Hindlimb muscle (tissue), 1 donor: ENCODE measurements around the gene CEBPG. TPM values are rescaled to one million over a fixed set of nuclear protein-coding genes. Genes with fewer than 3 reads are reported as not detected.

Experiments used
- DNase-seq: peaks from one replicate; pipeline ENCODE4 v3.0.0-alpha.2; 2013
- polyA plus RNA-seq: library from polyadenylated mRNA; unstranded; fragments of 120-200 nt; gene quantifications from one replicate; pipeline ENCODE4 v1.2.1, GENCODE V29; 2013; ENCODE audit not compliant: insufficient read length

The CEBPG gene
- polyA plus RNA-seq, 1 donor = 16.9 TPM

DNA sequence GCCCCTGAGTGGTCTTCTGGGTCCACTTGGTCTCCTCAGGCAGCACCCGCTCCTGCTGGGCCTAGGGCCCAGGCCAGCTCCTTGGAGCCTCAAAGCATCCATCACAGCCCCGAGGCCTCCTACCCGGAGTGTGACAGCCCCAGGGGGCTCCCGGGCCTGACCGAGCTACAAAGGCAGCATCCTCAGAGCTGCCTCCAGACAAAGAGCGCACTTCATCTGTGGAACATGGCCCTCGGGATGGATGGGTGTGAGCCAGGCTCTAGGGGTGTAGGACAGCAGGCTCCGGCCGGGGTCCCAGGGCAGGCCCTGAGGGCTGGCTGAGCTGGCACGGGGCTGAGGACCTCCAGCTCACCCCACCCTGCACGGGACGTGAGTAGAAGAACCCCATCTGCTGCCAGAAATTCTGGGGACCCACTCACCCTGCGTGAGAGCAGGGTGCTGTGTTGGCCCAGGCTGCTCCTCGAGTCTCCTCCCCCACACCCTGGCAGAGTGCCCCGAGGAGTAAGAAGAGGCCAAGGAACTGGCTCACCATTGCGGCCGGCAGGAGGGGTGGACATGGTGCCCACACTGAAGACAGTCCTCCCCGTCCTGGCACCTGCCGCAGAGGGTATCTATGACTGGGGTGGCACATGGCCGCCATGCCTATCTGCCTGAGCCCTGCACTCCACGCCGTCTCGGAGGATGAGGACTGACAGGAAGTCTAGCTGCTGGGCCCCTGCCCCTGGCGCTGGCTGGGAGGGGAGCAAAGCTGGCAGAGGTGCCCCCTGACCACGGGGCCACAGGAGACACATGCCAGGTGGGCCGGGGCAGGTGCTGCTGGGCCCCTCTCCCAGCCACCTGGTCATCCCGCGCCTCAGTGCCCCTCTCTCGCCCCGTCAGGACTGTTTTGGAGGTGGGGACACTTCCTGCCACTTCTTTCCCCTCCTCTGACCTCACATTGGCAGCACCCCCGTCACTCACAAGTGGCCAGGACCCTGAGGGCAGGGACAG is 22.3 kb downstream of the CEBPG start:
- no peak for DNase-seq

- no peak for DNase-seq
Measured at GRCh38 chr19:33396701-33397535, 23.4 kb downstream of the CEBPG start.

DNA sequence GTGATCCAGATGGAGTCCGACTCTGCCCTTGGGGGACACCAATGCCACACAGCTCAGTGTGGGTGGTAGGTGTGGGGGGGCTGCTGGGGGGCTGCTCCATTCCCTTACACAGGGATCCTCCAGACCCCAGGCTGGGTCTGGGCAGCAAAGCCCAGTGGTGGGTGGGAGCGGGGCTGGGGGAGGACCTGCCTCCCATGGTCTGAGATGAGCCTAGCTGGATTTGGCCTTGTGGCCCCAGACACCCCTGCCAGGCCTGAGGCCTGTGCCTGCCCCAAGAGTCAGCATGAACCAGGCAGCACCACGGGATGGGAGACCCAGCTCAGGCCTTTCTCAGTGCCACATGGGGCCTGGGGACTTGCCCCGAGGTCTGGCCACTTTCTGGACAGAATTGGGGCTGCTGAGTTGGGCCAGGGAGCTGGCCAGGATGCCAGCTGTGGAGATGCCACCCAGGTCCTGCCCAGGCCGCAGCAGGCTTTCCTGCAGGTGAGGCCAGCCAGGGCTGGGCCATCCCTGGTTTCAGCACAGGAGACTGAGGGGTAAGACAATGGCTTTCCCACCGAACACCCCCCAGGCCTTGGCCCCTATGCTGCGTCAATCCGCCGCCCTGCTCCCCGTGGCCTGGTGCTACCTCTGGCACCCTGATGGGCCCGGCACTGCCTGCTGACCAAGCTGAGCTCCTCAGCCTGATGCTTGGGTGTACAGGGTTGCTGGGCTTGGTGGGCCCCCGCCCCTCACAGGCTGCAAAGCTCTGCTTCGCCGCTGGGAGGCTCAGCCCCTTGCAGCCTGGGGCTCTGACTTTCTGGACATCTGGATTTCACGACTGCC is 24.2 kb downstream of the CEBPG start:
- DNase-seq = no peak

- DNase-seq = no peak
Measured at GRCh38 chr19:33398361-33399060, 25.0 kb downstream of the CEBPG start.

DNA sequence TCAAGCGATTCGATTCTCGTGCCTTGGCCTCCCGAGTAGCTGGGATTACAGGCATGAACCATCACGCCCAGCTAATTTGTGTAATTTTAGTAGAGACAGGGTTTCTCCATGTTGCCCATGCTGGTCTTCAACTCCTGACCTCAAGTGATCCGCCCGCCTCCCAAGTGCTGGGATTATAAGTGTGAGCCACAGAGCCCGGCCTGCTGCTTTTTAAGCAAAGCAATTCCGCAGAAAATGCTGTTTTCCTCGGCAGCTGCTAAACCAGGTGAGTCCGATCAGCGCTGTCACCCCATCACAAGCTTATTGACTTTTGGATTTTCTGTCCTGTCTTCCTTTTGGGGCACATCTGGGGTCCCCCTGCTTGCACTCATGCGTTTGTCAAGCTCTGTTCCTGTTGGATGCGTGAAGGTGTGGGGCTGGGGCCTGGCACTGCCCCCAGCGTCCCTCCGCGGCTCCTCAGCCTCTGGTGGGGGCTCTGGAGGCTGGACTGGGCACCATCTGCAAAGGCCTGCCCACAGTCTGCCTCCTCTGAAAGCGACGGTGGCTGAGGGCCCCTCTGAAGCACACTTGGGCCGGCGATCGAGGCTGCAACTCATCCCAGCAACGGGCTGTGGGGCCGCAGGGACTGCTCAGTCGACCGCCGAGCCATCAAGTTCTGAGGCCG is 25.7 kb downstream of the CEBPG start:
- DNase-seq = no peak

DNA sequence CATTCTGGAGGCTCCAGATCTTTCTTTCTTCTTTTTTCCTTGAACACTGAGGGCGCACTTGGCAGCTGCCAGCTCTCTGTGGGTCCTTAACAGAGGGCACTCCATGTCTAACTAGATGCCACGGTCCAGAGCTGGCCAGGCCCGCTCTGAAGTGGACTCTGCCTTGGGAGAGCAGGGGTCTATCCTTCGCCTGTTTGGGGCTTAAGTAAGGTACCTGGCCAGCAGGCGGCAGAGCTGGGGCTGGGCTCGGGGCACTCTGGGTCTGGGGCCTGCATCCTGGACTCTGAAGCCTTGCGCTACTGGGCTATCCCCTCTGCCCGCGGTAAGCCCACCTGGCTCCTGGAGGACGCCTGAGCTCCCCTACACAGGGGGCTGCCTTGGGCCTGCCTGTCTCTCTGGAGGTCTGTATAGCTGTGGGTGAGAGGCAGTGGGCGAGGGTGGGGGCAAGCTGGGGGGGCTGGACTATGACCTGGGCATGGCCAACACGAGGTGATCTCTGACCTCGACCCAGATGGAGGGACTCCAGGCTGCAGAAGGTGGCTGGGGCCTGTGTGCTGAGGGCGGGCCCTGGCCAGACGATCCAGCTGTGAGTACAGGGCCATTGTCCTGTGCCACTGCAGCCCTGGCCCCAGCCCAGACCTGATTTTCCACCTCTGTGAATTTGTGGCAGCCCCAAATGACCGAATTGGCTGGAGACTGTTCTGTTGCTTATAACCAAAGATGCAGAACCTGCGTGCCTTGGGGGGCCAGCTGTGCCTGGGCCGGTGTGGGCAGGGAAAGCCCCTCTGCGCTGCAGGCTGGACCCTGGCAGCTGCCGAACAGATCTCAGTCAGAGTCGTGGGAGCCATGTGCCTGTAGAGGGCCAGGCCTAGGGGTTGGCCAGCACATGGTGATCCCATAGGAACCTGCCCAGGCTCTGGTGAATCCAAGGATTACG is 26.5 kb downstream of the CEBPG start:
- no peak for DNase-seq

DNA sequence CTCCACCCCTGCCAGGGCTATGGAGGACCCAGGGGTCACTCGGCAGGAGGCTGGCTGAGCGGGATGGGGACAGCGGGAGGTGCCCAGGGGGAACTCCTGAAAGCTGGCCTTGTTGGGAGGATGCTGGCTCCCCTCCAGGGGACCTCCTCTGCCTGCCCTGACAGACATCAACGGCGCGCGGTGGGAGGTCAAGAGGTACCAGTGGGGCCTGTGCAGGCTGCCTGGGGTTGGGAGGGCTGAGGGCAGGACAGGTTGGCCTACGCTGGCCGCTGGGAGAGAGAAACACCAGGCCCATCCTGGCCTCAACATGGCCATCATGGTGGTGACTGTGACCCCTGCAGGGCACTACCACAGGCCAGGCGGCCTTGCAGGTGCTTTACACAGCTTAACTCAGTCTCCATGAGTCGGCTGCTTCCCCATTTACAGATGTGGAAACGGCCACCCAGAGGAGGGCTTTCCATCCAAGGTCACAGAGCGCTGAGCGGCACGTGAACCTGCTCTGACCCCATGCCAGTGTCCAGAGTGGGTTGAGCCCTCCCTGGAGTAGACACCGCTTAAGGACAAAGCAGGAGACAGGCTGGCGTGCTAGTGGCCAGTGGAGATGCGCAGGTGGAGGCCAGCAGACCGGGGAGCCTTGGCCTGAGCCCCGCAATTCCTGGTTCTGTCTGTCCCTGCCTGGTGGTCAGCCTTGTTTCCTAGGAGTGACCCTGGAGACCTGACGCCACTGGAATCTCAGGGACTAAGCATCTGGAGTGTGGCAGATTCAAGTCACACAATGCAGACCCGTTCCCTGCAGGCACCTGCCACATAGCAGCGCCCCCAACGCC is 27.6 kb downstream of the CEBPG start:
- DNase-seq = no peak

DNA sequence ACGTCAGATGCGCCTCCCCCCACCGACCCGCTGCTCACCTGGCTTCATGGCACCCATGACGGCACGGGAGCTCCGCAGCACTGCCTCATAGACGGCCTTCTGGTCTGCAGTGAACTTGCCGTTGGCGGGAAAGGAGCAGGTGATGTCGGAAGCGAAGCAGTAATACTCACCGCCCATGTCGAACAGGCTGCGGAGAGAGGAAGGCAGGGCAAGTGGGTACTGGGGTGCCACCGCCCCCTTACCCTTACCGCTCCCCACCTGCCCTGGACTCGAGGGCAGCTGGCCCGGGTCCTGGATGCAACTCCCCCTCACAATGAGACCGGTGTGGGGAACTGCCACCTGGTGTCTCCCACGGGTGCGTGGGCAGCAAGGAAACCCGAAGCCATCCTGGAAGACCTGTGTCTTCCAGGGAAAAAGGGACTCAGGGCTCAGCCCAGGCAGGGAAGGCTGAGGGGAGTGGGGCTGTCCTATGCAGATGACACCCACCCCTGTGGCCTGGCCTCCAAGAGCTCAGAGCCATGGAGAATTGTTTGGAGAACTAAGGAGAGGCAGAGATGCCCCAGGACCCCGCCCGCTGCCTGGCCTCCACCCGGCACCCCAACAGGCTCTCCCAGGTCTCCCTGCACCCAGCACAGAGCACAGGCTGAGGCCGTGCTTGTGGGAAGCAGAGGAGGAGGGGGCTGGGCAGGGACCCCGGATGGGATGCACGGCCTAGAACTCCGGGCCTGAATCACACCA is 28.3 kb downstream of the CEBPG start:
- no peak for DNase-seq

GRCh38 chr19:33402421-33403220 is 29.1 kb downstream of the CEBPG start:
- no peak for DNase-seq

DNA sequence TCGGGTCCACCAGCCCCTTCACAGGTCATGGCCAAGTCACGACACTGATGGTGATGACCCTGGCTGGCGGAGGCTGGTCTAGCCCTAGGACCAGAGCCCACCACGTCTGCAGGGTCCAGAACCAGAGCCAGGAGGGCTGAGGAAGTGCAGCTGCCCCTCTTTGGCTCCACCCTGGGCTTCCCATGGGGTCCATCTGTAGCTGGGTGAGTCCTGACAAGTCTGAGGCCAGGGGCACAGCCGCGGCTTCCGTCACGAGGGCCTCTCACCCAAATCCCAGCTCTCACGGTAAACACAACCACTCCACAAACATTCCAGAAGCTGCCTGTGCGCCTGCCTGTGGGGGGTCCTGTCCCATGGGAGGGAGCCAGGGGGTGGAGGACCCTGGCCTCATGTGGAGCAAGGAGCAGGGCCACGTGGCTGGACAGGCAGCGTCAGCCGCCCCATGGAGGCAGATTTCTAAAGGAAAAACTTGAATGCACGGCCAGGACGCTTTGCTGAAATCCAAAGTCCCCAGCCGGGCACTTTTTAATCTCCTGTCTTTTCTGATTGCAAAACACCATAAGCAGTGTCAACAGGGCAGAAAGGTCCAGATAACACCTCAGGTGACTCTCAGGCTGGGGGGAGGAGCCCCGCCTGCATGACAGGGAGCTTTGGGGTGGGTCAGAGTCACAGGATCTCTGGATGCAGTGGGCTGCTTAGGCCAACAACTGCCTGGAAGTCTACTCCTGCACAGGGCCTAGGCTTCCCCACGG is 29.9 kb downstream of the CEBPG start:
- no peak for DNase-seq

GRCh38 chr19:33403973-33404304 is 30.4 kb downstream of the CEBPG start:
- no peak for DNase-seq

DNA sequence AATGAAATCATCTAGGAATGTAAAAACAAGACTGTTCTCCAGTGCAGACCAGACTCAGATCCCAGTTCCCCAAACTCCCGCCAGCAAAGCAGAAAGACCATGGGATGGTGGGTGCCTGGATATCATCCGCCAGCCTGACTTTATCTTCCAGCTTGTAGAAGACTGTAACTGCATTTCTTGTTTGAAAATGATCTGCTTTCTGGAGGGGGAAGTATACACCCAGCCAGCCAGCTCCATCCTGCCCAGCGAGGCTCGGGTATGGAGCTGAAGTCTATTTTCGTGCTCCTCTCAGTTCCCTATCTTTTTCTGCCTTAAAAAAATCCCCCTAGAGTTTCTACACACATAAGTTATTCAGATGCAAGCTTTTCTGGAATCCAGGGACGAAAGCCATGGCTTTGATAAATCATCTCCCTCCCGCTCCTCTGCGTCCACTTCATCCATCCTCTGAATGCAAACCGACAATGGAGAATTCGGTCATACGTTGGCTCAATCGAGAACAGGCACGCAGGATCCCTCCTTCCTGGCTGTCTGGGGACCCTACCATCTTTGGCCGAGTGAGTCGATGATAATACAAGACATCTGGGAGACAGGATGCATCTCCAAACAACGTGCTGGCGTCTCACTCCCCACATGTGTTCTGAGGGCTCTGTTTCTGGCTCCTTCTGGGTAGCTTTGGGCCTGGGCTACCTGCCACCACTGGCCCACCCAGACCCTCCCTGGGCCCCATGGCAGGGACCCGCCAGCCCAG is 31.2 kb downstream of the CEBPG start:
- peak; percentile 84 for DNase-seq

DNA sequence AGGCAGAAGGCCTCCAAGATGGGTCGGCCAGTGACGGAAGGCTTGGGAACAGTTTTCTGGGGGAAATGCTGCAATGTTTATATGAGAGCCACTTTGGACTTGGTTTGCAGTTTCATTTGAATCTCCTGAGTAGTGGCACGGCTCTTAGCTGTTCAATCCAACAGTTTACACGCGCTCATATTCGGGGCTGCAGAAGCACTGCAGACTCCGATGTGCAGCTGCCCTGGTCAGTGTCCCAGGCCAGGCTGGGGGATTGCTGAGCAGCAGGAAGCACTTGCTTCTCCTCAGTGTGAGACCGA is 31.7 kb downstream of the CEBPG start:
- no peak for DNase-seq

DNA sequence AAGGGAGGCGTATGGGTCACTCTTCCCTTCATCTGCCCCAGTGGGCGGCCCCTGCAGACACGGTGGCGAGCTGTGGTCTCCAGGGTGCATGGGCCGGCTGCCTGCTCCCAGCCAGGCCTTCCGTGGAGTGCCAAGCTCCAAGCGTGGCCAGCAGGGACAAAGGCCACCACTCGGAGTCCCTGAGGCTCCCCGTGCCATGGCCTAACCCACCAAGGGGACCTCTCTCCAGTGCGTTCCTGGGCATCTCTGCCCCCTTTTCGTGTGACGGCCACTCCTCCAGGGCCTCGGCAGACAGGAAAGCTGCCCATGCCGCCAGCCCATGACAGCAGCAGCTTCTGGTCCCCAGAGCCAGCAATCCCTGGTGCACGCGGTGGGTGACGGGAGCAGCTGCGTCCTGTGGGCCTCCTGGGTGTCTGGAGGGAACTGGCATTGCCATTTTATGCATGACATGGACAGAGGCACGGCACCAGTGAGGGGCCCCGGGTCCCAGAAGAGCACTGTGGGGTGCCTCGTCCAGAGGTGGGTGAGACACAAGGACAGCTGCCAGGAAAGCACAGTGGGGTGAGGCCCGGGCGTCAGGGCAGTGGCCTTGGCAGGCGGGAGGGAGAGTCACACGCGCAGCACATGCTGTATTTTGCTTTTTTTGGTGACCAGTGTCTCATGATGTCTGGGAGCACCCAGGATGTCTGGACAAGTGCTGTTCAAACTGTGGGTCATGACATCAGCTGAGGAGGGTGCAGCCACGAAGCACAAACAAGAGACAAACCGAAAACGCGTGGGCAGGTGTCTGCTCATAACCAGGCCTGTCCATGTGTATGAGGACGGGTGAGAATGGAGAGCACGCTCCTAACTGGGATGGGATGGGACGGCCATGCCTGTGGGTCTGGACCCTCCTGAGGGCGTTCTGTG is 32.3 kb downstream of the CEBPG start:
- no peak for DNase-seq

DNA sequence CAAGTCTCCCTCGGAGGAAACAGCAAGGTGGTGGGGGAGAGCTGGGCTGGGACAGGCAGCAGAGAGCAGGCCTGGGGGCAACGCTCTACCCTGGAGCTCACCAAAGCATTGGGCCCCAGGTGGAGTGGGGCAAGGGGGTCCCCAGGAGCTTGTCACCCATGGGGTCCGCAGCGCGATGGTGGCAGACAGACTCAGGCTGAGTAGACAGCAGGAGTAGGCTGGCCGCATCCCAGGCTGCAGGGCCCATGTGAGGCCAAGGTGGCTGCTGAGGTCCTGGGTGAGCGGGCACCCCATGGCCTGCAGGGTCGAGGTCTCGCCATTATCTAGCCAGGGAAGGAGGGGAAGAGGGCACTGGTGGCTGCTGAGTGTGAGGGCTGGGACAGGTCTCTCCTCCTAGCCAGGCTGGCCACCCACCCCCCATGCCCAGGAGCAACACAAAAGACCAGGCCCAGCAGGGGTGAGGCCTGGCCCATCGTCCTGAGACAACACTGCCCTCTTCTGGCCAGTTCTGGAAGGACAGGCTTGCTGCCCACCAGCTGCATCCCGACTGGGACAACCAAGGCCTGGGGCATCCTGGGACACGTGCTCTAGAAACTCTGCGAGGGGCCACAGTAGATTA is 33.1 kb downstream of the CEBPG start:
- peak; percentile 78 for DNase-seq
